ENCODE data around the gene SNPH.

GRCh38 chr20:1291191-1291741 is 25.2 kb downstream of the SNPH start:
- no peak for TF ChIP-seq EZH2phosphoT487 (IDR thresholded peaks at IDR 0.05; ENCODE audit: borderline replicate concordance, low read length)
- no peak for TF ChIP-seq CTCF (conservative IDR thresholded peaks at IDR 0.05; ENCODE audit: low read depth, low read length)
- TF ChIP-seq EZH2 (IDR thresholded peaks at IDR 0.05; ENCODE audit: low read length, unreplicated experiment), result no peak
